SK-N-SH (cell line): ENCODE results near the gene CGB8. TPM values are rescaled to one million over a fixed set of nuclear protein-coding genes. Genes with fewer than 3 reads are reported as not detected.
"Not testable (repeated sequence)": the region's sequence is repeated elsewhere in the genome, so short reads cannot be mapped to it uniquely, and the experiment has no call there.

Experiments used
- CTCF ChIA-PET: fragments of 300-600, 350-600 bp; formaldehyde crosslinking; extraction: SDS; loops from one replicate; lab custom pipeline; 2021; lab: Yijun Ruan, JAX
- POLR2A ChIA-PET: fragments of 350-600 bp; sonication (Branson Sonifier 250); formaldehyde crosslinking; extraction: SDS; loops from one replicate; lab custom pipeline; 2020; ENCODE audit warnings: antibody characterized with exemption, inconsistent platforms; lab: Yijun Ruan, JAX
- DNase-seq: peaks from one replicate; pipeline ENCODE4 v3.0.0; 2012
- H2AFZ ChIP-seq: fragments of 200-600 bp; sonication (generic); 2 replicates; pipeline ENCODE4 v1.8.1; 2016; ENCODE audit warnings: antibody characterized with exemption, mild to moderate bottlenecking, low read depth
- H3F3A ChIP-seq: fragments of 200-600 bp; sonication (generic); replicated peaks from 2 replicates; pipeline ENCODE3; 2016; ENCODE audit warnings: antibody characterized with exemption, mild to moderate bottlenecking; ENCODE audit not compliant: insufficient read depth
- H3K27ac ChIP-seq, 2 experiments: fragments of 200-500 bp in 1 of 2; fragments of 200-600 bp in 1 of 2; sonication (Bioruptor generic) in 1 of 2; sonication (generic), shearing (Covaris generic) in 1 of 2; 2 replicates each; pipeline versions ENCODE4 v1.5.1 to v1.6.1; 2014 to 2016; ENCODE audit warnings: low read depth in 2 of 2, inconsistent platforms in 1 of 2, low read length in 1 of 2, mild to moderate bottlenecking in 1 of 2, mixed read lengths in 1 of 2
- H3K27me3 ChIP-seq: fragments of 200-600 bp; sonication (generic), shearing (Covaris generic); 2 replicates; pipeline ENCODE4 v1.6.1; 2016; ENCODE audit warnings: mixed run types; ENCODE audit not compliant: insufficient read depth
- H3K36me3 ChIP-seq, 2 experiments: fragments of 200-500 bp in 1 of 2; fragments of 200-600 bp in 1 of 2; sonication (Bioruptor generic) in 1 of 2; sonication (generic) in 1 of 2; replicated peaks in 1 of 2; 2 replicates each; pipeline versions ENCODE3 to v1.5.1; 2014 to 2016; ENCODE audit warnings: low read length in 1 of 2, mild to moderate bottlenecking in 1 of 2; ENCODE audit not compliant: insufficient read depth in 2 of 2, control insufficient read depth in 1 of 2
- H3K4me1 ChIP-seq, 2 experiments: fragments of 200-500 bp in 1 of 2; fragments of 200-600 bp in 1 of 2; sonication (Bioruptor generic) in 1 of 2; sonication (generic), shearing (Covaris generic) in 1 of 2; 2 replicates each; pipeline versions ENCODE4 v1.5.1 to v1.6.1; 2014 to 2016; ENCODE audit warnings: low read depth in 1 of 2, low read length in 1 of 2, mixed run types in 1 of 2; ENCODE audit not compliant: insufficient read depth in 2 of 2, control insufficient read depth in 1 of 2
- H3K4me2 ChIP-seq: fragments of 200-600 bp; sonication (generic), shearing (Covaris generic); 2 replicates; pipeline ENCODE4 v1.6.1; 2017; ENCODE audit warnings: mixed run types
- H3K4me3 ChIP-seq, 2 experiments: fragments of 200-500 bp in 1 of 2; fragments of 200-600 bp in 1 of 2; sonication (Bioruptor generic) in 1 of 2; sonication (generic), shearing (Covaris generic) in 1 of 2; 2 replicates each; pipeline versions ENCODE4 v1.5.1 to v1.8.1; 2014 to 2016; ENCODE audit warnings: low read depth in 2 of 2, inconsistent platforms in 1 of 2, low read length in 1 of 2, mild to moderate bottlenecking in 1 of 2, mixed read lengths in 1 of 2, moderate library complexity in 1 of 2
- H3K79me2 ChIP-seq: fragments of 200-600 bp; sonication (generic); 2 replicates; pipeline ENCODE4 v1.8.1; 2017; ENCODE audit warnings: mild to moderate bottlenecking; ENCODE audit not compliant: insufficient read depth
- H3K9ac ChIP-seq: fragments of 200-600 bp; sonication (generic); 2 replicates; pipeline ENCODE4 v1.6.1; 2017; ENCODE audit warnings: mixed run types
- H3K9me2 ChIP-seq: fragments of 200-600 bp; sonication (generic); 2 replicates; pipeline ENCODE4 v1.6.1; 2017; ENCODE audit warnings: mixed run types
- H3K9me3 ChIP-seq: fragments of 200-600 bp; sonication (generic); 2 replicates; pipeline ENCODE4 v1.6.1; 2017; ENCODE audit warnings: mixed run types, mild to moderate bottlenecking, moderate library complexity
- H4K20me1 ChIP-seq: fragments of 200-600 bp; sonication (generic); 2 replicates; pipeline ENCODE4 v1.6.1; 2017; ENCODE audit warnings: mild to moderate bottlenecking, mixed run types; ENCODE audit not compliant: insufficient read depth
- CHD2 ChIP-seq: fragments of 150-350 bp; IDR thresholded peaks from 2 replicates; pipeline ENCODE4 v1.6.1; 2018; ENCODE audit warnings: low read length; ENCODE audit not compliant: partially characterized antibody
- ELF1 ChIP-seq: IDR thresholded peaks from 2 replicates; pipeline ENCODE4 v1.4.0; 2012
- EP300 ChIP-seq, 2 experiments: IDR thresholded peaks; 2 replicates each; pipeline versions ENCODE4 v1.4.0 to v1.6.1; 2012; ENCODE audit warnings: borderline replicate concordance in 1 of 2, low read depth in 1 of 2, low read length in 1 of 2
- EZH2phosphoT487 ChIP-seq: fragments of 200-600 bp; sonication (generic); IDR thresholded peaks from 2 replicates; pipeline ENCODE4 v1.6.1; 2017; ENCODE audit warnings: low read depth, mixed run types, mild to moderate bottlenecking, antibody characterized with exemption, moderate library complexity, borderline replicate concordance
- FOXM1 ChIP-seq: IDR thresholded peaks from 2 replicates; pipeline ENCODE4 v1.4.0; 2012; ENCODE audit warnings: low read depth, mild to moderate bottlenecking
- GABPA ChIP-seq: IDR thresholded peaks from 2 replicates; pipeline ENCODE4 v1.4.0; 2012; ENCODE audit warnings: low read depth, mild to moderate bottlenecking
- GATA2 ChIP-seq: sonication (generic); formaldehyde crosslinking; IDR thresholded peaks from 2 replicates; pipeline ENCODE4 v1.5.0; 2020; ENCODE audit warnings: mild to moderate bottlenecking, missing genetic modification reagents
- NRF1 ChIP-seq: IDR thresholded peaks from 2 replicates; pipeline ENCODE4 v1.6.1; 2012; ENCODE audit warnings: low read depth, mild to moderate bottlenecking, low read length
- RCOR1 ChIP-seq: fragments of 150-350 bp; IDR thresholded peaks from 2 replicates; pipeline ENCODE4 v1.6.1; 2017; ENCODE audit warnings: antibody characterized with exemption, low read length
- RXRA ChIP-seq: IDR thresholded peaks from 2 replicates; pipeline ENCODE4 v1.4.0; 2012; ENCODE audit warnings: low read depth, mild to moderate bottlenecking, borderline replicate concordance
- SIN3A ChIP-seq: IDR thresholded peaks from 2 replicates; pipeline ENCODE4 v1.6.1; 2012; ENCODE audit warnings: low read depth, mild to moderate bottlenecking, low read length, moderate library complexity, borderline replicate concordance
- SMC3 ChIP-seq: IDR thresholded peaks from 2 replicates; pipeline ENCODE4 v1.6.1; 2012; ENCODE audit warnings: low read depth, low read length, improper control_type of control experiment
- TAF1 ChIP-seq: IDR thresholded peaks from 2 replicates; pipeline ENCODE4 v1.6.1; 2012; ENCODE audit warnings: low read depth, mild to moderate bottlenecking, low read length, moderate library complexity, borderline replicate concordance
- TCF12 ChIP-seq: IDR thresholded peaks from 2 replicates; pipeline ENCODE4 v1.4.0; 2012
- TEAD4 ChIP-seq: IDR thresholded peaks from 2 replicates; pipeline ENCODE4 v1.4.0; 2012; ENCODE audit warnings: mild to moderate bottlenecking, borderline replicate concordance; ENCODE audit not compliant: insufficient read depth
- YY1 ChIP-seq: IDR thresholded peaks from 2 replicates; pipeline ENCODE4 v1.4.0; 2012; ENCODE audit warnings: low read depth, mild to moderate bottlenecking
- WGBS: methylation state at CpG from one replicate; pipeline ENCODE4 v1.1.6; 2017; ENCODE audit warnings: low lambda C conversion rate; 5-methylcytosine and 5-hydroxymethylcytosine counted together
- polyA plus RNA-seq, 3 experiments: library from polyadenylated mRNA; depleted of rRNA; stranded (reverse); fragments of >200 nt; gene quantifications; 2 replicates each; pipeline ENCODE4 v1.2.3, GENCODE V29; 2012
- TF ChIP-seq, protein P1 (sequence below): IDR thresholded peaks from 2 replicates; pipeline ENCODE4 v1.6.1; 2012; ENCODE audit warnings: mild to moderate bottlenecking, low read depth, low read length, moderate library complexity
- TF ChIP-seq, protein P2 (sequence below): IDR thresholded peaks from 2 replicates; pipeline ENCODE4; 2012

The CGB8 gene
- polyA plus RNA-seq, 1 of the 3 experiments (the other 2 are of a cell fraction) = 0.13 TPM

DNA sequence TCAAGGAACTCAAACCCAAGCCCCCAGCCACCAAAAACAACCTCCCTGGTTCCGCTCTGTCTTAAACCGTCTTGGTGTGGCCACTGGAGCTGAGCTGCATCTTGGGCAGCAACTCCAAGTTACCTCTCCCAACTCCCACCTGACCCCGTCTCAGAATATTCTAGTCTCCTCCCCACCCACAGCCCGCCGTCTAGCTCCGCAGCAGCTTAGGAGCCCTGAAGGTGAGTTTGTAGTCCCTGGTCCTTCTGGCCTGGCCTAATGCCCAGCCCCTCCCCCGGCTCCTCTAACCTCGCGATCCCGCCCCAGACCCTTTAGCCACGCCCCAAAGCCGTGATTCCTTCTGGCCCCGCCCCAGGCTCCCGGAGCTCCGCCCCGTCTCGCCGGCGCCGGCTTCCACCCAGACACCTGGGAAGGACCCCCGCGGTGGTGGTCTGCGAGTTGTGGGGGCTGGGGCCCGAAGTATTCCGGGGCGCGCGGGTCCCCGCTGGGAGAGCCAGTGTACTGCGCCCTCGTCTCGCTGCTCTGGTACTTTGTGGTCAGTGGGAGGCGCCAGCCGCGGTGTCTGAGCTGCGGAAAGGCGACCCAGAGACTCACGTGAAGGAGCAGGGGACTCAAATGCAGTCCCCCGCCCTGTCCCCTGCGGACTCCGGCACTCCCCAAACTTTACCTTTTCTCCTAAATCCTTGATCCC lies 29.5 kb downstream of the CGB8 start (continued):
- no peak for TF ChIP-seq TEAD4

DNA sequence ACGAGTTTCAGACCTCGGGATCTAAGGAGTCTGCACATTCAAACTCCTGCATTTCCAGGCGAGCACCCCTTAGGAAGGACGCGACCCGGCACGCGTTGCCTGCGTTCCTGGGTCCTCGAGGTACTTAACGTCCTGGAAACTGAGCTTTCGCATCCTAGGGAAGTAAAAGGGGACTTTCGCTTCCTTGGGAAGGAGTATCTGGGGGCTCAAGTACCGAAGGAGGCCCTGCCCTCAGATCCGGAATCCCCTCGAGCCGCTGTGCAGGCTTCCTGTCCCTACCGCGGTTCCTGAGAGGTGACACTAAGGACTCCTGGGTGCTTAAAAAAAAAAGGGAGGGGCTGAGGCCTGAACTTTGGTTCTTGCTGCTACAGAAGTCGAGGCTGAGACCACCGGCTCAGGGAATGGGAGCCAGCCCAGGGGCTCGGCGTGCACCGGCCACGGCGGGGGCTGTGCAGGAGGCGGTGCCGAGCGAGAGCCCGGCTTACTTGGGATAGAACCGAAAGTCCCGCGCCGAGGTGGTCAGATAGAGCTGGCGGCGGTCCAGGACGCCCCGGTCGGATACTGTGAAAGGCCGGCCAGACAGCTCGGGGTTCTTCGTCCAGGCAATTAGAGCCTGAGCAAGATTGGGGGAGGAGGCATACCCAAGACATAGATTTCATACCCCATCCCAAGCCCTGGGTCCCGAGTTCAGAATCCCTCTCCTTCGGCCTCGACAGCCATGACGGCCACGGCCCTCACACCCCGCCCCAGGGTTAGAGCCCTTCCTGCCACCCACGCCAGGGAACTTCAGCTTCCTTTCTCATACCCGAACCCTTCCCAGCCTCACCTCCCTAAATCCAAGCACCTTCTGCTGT lies 30.3 kb downstream of the CGB8 start:
- CTCF ChIA-PET = interaction anchor here (0.6 to 3.3 kb wide), 20 partner anchors 8 to 1662 kb away, joined by 3 to 17 read pairs (median 4); partner anchors contain the start of genes CGB2, GYS1, KCNA7 and RUVBL2
- WGBS = 27% methylated on average over 30 of the region's 50 CpGs
- DNase-seq = peak; percentile 34
- not testable (repeated sequence) for H3K9me2 ChIP-seq, H2AFZ ChIP-seq, H4K20me1 ChIP-seq, H3K27ac ChIP-seq, H3K79me2 ChIP-seq, H3K27me3 ChIP-seq, H3K9me3 ChIP-seq
- POLR2A ChIA-PET = interaction anchor here (1.5 to 1.7 kb wide), 2 partner anchors 9 kb away, joined by 7 read pairs; no protein-coding TSS in a partner anchor
- Histone ChIP-seq H3F3A (peaks cover 17% of the 10 kb centered on the region), H3K4me1 (peaks cover 0 to 35% of the 10 kb centered on the region in 2 experiments; a peak in 1 of 4 replicates), H3K9ac (peak overlapping the region; percentile 18; the same call in 1 of the 2 replicates), H3K4me2 (peak overlapping the region; percentile 79), H3K36me3 (peaks cover 0 to 21% of the 10 kb centered on the region in 2 experiments), H3K4me3 (peak overlapping the region; percentile 41 to 46)

DNA sequence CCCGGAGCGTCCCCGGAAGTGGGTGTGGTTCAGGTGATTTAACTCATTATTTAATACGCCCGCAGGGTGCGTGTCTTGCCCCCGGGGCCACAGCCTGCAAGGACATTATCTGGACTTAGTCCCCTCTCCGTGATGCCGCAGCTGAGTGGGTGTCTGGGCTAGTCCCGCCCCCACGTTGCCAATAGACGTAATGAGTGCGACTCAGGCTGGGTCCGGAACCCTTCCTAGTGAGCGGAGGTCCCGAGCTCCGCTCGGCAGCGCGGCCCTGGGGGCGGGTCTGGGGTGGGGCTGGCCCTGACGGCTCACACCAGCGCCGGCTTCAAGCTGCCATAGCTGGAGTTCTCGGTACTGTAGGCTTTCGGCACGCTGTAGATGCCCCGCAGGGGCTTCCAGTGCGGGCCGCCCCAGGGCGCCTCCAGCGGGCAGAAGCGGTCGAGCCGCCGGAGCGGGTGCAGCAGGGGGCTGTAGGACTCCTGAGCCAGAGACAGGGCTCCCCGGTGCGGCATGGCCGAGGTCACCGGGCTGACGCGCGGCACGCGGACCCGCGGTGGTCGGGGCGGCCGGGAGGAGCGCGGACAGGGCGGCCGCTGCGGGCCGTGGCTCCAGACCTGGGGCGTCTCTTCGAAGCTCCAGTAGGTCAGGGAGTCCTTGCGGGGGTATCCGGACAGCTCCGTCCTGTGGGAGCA lies 31.1 kb downstream of the CGB8 start:
- Histone ChIP-seq H3K9ac (peak overlapping the region; percentile 18; the same call in 1 of the 2 replicates), H3F3A (peaks cover 24% of the 10 kb centered on the region), H4K20me1 (no peaks in the 10 kb centered on the region), H3K36me3 (peaks cover 0 to 21% of the 10 kb centered on the region in 2 experiments), H3K79me2 (no peaks in the 10 kb centered on the region), H2AFZ (no peak overlapping the region), H3K9me3 (no peaks in the 10 kb centered on the region), H3K4me1 (peaks cover 0 to 35% of the 10 kb centered on the region in 2 experiments; a peak in 1 of 4 replicates), H3K27me3 (no peaks in the 10 kb centered on the region), H3K4me3 (peak overlapping the region; percentile 46 to 60), H3K27ac (no peak overlapping the region), H3K9me2 (no peaks in the 10 kb centered on the region), H3K4me2 (peak overlapping the region; percentile 79)
- WGBS = 5% methylated on average over 8 of the region's 62 CpGs
- DNase-seq = peak; percentile 89
- ChIA-PET CTCF (interaction anchor here (0.6 to 3.3 kb wide), 12 partner anchors 9 to 1663 kb away, joined by 3 to 17 read pairs (median 4); partner anchors contain the start of genes GYS1 and RUVBL2), POLR2A (interaction anchor here (1.5 kb wide), 1 partner anchor 8 kb away, joined by 7 read pairs; no protein-coding TSS in a partner anchor)
- TF ChIP-seq, protein P1, sequence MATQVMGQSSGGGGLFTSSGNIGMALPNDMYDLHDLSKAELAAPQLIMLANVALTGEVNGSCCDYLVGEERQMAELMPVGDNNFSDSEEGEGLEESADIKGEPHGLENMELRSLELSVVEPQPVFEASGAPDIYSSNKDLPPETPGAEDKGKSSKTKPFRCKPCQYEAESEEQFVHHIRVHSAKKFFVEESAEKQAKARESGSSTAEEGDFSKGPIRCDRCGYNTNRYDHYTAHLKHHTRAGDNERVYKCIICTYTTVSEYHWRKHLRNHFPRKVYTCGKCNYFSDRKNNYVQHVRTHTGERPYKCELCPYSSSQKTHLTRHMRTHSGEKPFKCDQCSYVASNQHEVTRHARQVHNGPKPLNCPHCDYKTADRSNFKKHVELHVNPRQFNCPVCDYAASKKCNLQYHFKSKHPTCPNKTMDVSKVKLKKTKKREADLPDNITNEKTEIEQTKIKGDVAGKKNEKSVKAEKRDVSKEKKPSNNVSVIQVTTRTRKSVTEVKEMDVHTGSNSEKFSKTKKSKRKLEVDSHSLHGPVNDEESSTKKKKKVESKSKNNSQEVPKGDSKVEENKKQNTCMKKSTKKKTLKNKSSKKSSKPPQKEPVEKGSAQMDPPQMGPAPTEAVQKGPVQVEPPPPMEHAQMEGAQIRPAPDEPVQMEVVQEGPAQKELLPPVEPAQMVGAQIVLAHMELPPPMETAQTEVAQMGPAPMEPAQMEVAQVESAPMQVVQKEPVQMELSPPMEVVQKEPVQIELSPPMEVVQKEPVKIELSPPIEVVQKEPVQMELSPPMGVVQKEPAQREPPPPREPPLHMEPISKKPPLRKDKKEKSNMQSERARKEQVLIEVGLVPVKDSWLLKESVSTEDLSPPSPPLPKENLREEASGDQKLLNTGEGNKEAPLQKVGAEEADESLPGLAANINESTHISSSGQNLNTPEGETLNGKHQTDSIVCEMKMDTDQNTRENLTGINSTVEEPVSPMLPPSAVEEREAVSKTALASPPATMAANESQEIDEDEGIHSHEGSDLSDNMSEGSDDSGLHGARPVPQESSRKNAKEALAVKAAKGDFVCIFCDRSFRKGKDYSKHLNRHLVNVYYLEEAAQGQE = no peak
- no peak for TF ChIP-seq GATA2 (CRISPR knock-in tag)
- TF ChIP-seq TCF12 = no peak
- TF ChIP-seq NRF1 = no peak
- TF ChIP-seq FOXM1 = no peak
- no peak for TF ChIP-seq EP300 (IDR thresholded peaks at IDR 0.05; ENCODE audit: borderline replicate concordance in 1 of 2, low read depth in 1 of 2, low read length in 1 of 2)
- no peak for TF ChIP-seq SMC3
- no peak for TF ChIP-seq ELF1
- TF ChIP-seq, protein P2, sequence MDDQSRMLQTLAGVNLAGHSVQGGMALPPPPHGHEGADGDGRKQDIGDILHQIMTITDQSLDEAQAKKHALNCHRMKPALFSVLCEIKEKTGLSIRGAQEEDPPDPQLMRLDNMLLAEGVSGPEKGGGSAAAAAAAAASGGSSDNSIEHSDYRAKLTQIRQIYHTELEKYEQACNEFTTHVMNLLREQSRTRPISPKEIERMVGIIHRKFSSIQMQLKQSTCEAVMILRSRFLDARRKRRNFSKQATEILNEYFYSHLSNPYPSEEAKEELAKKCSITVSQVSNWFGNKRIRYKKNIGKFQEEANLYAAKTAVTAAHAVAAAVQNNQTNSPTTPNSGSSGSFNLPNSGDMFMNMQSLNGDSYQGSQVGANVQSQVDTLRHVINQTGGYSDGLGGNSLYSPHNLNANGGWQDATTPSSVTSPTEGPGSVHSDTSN = no peak; the same call in 1 of the 2 replicates
- TF ChIP-seq CHD2 = no peak
- TF ChIP-seq GABPA = no peak
- TF ChIP-seq SIN3A = peak; percentile 29; the same call in 1 of the 2 replicates
- no peak for TF ChIP-seq TAF1
- TF ChIP-seq RCOR1 = no peak
- TF ChIP-seq YY1 = no peak
- TF ChIP-seq EZH2phosphoT487 = no peak
- TF ChIP-seq RXRA = no peak
